ENCODE results near the gene PRR23E.

Gene PRR23E

GRCh38 chr3:127210654-127210943, 17.7 kb downstream of the PRR23E start:
- DNase-seq, result no peak

- no peak for DNase-seq
Observed at GRCh38 chr3:127211118-127212060, 18.5 kb downstream of the PRR23E start.

DNA sequence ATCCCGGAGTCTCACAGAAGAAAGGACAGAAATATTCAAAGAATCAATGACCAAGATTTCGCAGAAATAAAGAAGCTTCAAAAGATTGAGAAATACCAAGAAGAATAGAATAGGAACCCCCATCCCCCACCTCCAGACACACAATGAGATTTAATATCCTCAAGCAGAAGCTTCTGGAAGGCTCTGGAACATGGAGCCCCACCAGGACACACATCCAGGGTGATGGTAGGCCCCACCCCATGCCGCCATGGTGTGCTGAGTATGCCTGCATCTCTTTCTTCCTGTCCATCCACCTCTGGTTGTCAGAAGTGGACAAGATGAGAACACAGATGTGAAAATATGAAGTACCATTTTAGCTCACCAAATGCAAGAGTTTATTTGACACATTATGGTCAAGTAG, 19.3 kb downstream of the PRR23E start:
- no peak for DNase-seq

GRCh38 chr3:127212711-127213110, 19.8 kb downstream of the PRR23E start:
- no peak for DNase-seq

GRCh38 chr3:127213381-127213918, 20.5 kb downstream of the PRR23E start:
- DNase-seq, result no peak

- DNase-seq, result no peak
Observed at GRCh38 chr3:127214975-127215374, 22.0 kb downstream of the PRR23E start.

DNA sequence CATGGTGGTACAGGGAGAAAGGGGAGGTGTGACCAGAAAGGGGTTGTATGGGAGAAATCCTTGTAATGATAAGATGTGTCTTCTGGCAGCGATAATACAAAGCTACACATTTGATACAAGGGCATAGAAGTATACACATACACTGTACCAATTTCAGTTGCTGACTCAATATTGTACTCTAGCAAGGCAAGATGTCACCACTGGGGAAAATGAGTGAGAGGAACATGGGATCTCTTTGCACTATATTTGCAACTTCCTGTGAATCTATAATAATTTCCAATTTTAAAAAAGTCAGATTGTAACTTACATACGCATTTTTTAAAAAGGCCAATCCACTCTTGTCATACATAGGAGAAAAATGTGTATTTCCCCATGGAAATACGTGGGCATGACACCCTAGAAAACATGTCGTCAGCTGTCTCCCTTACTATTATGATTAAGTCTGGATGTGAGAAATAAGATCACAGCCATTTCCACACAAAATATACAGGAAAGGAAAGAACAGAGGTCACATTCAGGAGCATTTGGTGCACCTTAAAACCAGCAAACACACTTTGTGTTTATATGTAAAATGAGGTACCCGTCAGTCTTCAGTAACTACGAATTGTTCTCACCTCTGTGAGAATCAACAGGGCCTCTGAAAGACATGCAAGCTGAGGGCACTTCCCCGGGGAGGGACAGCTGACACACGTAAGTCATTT, 22.9 kb downstream of the PRR23E start:
- no peak for DNase-seq

DNA sequence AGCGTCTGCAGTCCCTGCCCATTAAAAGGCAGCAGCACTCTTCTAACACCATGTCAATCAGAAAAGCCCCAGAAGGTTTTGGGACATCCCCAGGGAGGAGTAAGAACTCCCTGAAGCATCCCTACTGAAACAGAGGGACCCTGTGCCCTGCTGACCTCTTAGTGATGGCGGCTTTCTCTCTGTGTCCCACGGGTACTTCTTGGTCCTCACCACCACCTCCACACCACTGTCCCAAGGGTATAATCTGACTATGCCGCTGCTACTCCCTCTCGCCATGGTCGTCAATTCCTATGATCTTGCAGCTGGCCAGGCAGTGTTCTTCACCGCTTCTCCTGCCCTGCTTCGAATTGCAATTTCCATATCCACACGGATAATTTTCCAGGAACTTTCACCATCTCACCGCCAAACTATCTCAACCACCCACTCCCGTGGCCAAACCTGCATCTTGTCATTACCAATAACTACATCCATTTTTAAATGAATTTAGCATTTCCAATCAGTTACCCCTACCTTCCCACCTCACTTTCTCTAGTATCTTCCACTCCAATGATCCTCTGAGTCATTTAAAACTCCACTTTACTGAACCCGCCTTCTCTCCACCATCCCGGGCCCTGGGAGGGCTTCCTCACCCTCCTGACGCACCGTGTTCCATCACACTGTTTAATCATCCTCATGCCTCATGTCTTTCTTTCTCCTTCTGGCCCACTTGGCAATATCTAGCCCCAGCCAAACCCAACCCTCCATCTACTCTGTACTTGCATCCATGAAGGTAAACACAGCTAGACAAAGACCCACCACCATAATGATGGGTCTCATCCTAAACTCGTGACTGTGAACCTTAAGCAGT, 23.7 kb downstream of the PRR23E start:
- DNase-seq, result no peak

DNA sequence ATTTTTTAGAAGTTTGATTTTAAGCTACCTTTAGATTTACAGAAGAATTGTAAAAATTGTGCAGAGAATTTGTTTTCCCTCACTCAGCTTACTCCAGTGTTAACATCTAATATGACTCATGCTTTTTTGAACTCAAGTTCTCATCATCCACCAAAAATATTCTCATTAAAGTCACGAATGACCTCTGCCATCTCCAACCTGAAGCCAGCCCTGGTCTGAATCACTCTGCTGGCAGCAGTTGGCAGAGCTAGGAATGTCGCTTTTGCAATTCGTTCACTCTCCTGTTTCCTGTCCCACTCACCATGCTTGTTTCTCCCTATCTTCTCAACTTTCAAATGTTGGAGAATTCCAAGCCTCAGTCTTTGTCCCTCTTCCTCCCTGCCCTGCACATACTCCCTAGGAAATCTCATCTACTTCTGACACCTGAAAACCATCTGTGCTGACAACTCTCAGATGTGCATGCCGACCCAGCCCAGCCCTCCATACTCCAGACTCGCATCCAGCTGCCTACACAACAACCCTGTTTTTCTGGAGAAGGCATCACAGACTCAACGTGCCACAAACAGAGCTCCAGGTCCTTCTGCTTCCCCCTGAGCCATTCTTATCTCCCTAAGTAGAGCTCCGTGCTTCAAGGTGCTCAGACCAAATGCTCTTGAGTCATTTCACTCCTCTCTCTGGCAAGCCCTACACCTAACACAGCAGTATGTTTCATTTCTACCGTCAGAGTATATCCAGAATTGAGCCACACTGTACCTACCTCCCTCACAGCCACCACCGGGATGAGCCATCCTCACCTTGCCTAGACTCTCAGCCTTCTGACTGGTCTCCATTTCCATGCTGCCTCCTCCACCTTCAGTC, 24.9 kb downstream of the PRR23E start:
- DNase-seq, result no peak

DNA sequence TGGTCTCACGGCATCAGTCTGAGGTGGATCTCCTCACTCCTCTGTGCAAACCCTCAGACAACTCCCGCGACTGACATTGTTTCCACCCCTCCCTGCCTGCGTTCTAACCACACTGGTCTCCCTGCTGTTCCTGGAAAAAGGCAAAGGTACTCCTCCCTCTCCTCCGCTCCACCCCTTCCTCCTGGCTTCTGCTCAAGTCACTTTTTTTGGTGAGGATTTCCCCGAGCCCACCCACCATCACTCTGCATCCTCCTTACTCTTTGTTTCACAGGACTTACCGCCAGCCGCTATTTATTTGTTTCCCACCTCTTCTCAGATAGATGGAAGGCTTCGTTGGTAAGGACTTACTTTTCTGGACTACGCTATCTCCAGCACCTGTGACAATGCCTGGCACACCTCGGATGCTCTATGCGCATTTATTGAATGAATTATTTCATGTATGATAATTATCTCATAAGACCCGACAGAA, 25.6 kb downstream of the PRR23E start:
- DNase-seq, result no peak

- DNase-seq, result no peak
Observed at GRCh38 chr3:127220497-127220896, 27.6 kb downstream of the PRR23E start.

DNA sequence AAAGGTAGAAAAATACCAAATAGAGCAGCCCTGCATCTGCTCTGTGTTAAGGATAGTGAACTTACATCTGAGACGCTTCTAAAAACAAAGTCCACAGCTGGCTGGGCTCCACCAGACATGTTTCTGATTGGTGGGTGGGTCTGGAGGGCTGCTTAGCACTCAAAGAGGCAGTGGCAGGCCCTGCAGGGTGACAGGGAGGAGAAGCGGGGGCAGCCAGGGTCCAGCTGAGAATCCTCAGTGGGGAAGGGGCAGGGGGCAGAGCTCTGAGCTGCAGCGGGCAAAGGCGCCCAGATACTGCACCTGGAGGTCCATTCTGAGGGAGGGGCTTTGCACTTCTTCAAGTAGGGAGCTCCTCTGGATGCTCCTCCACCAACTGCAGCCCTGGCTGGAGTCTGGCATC, 28.1 kb downstream of the PRR23E start:
- no peak for DNase-seq

GRCh38 chr3:127221446-127222035, 28.6 kb downstream of the PRR23E start:
- DNase-seq, result no peak

DNA sequence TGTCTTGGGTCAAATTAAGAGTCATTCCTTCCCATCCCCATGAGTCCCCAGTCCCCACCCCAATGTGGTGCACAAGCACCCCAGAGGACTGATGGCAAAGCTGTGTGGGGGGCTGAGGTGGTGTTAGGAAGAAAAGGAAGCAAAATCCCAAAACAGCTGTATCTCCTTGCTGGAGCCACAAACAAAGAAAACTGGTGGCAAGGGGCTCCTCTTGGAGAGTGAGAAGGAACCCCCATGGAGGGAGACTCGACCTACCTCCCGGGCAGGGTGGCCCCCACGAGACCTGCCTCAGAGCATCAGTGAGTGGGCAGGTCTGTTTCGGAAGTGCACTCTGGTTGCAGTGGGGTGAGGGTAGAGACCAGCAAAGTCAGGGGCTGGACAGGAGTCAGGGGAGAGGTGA, 29.2 kb downstream of the PRR23E start:
- DNase-seq, result no peak

DNA sequence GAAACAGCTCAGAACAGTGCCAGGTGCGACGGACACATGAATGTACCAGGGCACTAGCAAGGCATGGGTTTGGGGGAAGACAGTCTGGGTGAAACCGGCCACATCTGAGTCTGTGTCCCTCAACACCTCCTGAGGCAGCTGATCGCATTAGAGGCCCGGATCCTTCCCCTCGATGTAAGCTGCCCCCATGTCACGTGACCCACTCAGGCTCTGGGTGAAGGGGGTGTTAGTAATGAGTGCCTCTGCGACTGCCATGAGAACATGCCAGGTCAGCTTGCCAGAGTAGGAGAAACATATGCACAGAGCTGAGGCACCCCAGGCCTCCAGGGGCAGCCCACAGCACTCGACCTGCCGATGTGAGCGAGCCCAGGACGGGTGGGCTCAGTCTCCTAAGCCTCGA, 29.7 kb downstream of the PRR23E start:
- no peak for DNase-seq

DNA sequence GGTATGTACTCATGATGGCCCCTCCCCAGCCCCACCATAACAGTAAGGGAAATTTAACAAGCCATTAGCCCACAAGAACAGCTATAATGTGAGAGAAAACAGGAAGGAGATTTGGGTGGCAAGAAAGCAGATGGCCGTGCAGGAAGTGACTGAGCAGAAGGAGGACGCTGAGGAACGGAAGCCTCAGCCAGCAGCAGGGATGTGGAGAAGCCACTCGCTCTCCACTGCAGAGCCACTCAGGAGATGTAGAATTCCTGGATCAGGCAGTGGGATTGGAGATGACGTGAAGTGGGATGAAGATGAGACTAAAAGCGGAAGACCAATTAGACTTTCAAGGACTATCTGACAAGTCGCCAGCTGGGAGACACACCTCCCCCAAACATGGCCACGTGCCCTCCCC, 31.2 kb downstream of the PRR23E start:
- DNase-seq, result no peak

DNA sequence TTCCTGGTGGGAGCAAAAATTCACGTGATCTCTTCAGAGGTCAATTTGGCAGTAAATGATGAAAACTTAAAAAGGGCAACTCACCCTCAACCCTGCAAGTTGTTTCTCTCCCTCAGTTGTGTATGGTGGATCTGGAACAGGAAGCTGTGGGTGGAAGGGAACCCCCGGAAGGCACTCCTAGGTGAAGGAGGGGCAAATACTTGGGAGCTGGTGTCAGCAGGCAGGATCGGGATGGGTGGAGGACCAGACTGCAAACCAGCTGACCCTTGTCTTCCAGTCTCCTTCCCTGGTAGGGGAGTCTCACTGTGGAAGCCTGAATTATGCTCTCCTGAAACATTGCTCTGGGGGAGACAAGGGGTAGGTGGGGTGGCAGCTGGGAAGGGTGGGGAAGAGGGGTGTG, 33.5 kb downstream of the PRR23E start:
- no peak for DNase-seq

- DNase-seq, result no peak
Observed at GRCh38 chr3:127226946-127227842, 34.3 kb downstream of the PRR23E start.

- DNase-seq, result no peak
Observed at GRCh38 chr3:127228866-127229265, 35.9 kb downstream of the PRR23E start.

DNA sequence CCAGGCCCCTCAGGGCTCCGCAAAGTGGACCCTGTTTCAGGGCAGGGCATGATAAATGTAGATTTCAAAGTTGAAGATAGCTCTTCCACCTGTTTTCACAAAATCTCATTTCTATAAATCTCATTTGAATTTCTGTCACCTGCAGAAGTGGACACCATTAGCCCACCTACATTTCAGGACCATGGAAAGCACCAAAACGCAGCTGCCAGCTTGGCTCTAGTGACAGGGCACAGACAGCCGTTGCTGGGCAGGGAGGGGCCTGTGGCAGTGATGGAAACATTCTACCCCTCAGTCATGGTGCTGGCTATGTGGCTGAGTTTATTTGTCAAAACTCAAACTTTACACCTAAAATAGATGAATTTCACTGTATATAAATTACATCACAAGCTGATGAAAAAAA, 40.4 kb downstream of the PRR23E start:
- DNase-seq, result no peak

GRCh38 chr3:127234778-127235177, 41.8 kb downstream of the PRR23E start:
- DNase-seq, result no peak
